AG04449 (cell line): ENCODE data around the gene ATP9B.

Source experiments
- CTCF ChIA-PET: fragments of 350-600 bp; formaldehyde crosslinking; extraction: SDS; loops from one replicate; lab custom pipeline; 2021; ENCODE audit warnings: antibody characterized with exemption; lab: Yijun Ruan, JAX
- POLR2A ChIA-PET: fragments of 400-600, 350-600 bp; formaldehyde crosslinking; extraction: SDS; loops from one replicate; lab custom pipeline; 2020; ENCODE audit warnings: antibody characterized with exemption, inconsistent platforms; lab: Yijun Ruan, JAX
- DNase-seq: peaks from one replicate; pipeline ENCODE4 v3.0.0-alpha.2; 2010; ENCODE audit warnings: low read depth, low spot score
- H3K4me3 ChIP-seq: 2 replicates; pipeline ENCODE4 v1.5.1; 2011; ENCODE audit warnings: low read depth, mild to moderate bottlenecking, control low read depth, low read length
- CTCF ChIP-seq: IDR thresholded peaks from one replicate; pipeline ENCODE4 v1.5.1; 2011; ENCODE audit warnings: mild to moderate bottlenecking, moderate library complexity, low read length, control low read depth, inconsistent platforms; ENCODE audit not compliant: insufficient read depth; ENCODE audit errors: missing control alignments

Gene ATP9B

GRCh38 chr18:79133724-79134123 lies 64.5 kb downstream of the ATP9B start:
- DNase-seq: no peak
- TF ChIP-seq CTCF: no peak
- CTCF ChIA-PET: no interaction called here
- POLR2A ChIA-PET: no interaction called here
- no peak overlapping the region for H3K4me3 ChIP-seq

GRCh38 chr18:79135924-79136323 lies 66.7 kb downstream of the ATP9B start:
- POLR2A ChIA-PET: no interaction called here
- CTCF ChIA-PET: no interaction called here
- H3K4me3 ChIP-seq: no peak overlapping the region
- TF ChIP-seq CTCF: no peak
- DNase-seq: no peak

- DNase-seq: no peak
- CTCF ChIA-PET: no interaction called here
- TF ChIP-seq CTCF: no peak
- H3K4me3 ChIP-seq: no peak overlapping the region
- POLR2A ChIA-PET: no interaction called here
These were observed 67.5 kb downstream of the ATP9B start for GRCh38 chr18:79136742-79137141.

- no peak for TF ChIP-seq CTCF
- no peak overlapping the region for H3K4me3 ChIP-seq
- CTCF ChIA-PET: no interaction called here
- DNase-seq: no peak
- POLR2A ChIA-PET: no interaction called here
These were observed 70.0 kb downstream of the ATP9B start for GRCh38 chr18:79139206-79139605.

GRCh38 chr18:79147014-79147413 lies 77.8 kb downstream of the ATP9B start:
- POLR2A ChIA-PET: no interaction called here
- no peak for DNase-seq
- no peak for TF ChIP-seq CTCF

GRCh38 chr18:79151191-79151590 lies 82.0 kb downstream of the ATP9B start:
- H3K4me3 ChIP-seq: no peak overlapping the region
- no peak for TF ChIP-seq CTCF
- ChIA-PET CTCF (no interaction called here), POLR2A (no interaction called here)
- DNase-seq: no peak

More at GRCh38 chr18:79147014-79147413, 77.8 kb downstream of the ATP9B start:
- no peak overlapping the region for H3K4me3 ChIP-seq
- CTCF ChIA-PET: no interaction called here
